ENCODE data around the gene TCTN1.

GRCh38 chr12:110591451-110592051 lies 22.4 kb upstream of the TCTN1 start:
- TF ChIP-seq CTCF (IDR thresholded peaks at IDR 0.05) (no peak), POLR2A (IDR thresholded peaks at IDR 0.05) (no peak)
